OCI-M2 (cell line): ENCODE measurements around the gene KRT16.
"Not testable (repeated sequence)": the region's sequence is repeated elsewhere in the genome, so short reads cannot be mapped to it uniquely, and the experiment has no call there.

Experiments used
- DNase-seq: peaks from one replicate; lab custom pipeline; 2025; ENCODE audit not compliant: unreplicated experiment; lab: John Stamatoyannopoulos, UW

KRT16 gene

GRCh38 chr17:41617136-41617535 lies 4.6 kb upstream of the KRT16 start:
- DNase-seq = no peak

GRCh38 chr17:41616486-41616885 lies 3.9 kb upstream of the KRT16 start:
- DNase-seq = not testable (repeated sequence)

DNA sequence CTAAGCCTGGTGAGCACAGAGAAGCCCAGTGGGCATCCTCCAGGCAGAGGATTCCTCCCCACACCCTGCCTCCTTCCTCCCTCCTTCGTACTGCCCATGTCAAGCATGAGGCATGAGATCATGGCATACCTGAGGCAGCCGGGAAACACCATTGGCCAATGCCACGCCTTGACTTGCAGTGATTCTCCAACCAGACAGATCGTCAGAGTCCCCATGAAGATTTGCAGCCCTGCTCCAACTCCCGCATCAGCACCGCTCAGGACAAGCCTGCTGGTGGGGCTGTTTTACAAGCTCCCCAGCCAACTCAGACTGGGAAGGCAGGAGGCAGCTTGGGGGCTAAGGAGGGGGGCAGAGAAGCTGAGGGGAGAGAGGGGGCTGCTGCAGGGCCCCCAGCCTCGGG lies 2.9 kb upstream of the KRT16 start:
- no peak for DNase-seq

GRCh38 chr17:41614767-41615166 lies 2.2 kb upstream of the KRT16 start:
- not testable (repeated sequence) for DNase-seq

GRCh38 chr17:41614098-41614497 lies 1.5 kb upstream of the KRT16 start:
- no peak for DNase-seq

GRCh38 chr17:41613277-41614082 lies 913 bp upstream of the KRT16 start:
- no peak for DNase-seq

- DNase-seq = no peak
Measured at GRCh38 chr17:41610965-41611640, 1.5 kb downstream of the KRT16 start.

GRCh38 chr17:41610061-41610517 lies 2.5 kb downstream of the KRT16 start:
- DNase-seq = not testable (repeated sequence)

- DNase-seq = not testable (repeated sequence)
Measured at GRCh38 chr17:41606930-41607329, 5.6 kb downstream of the KRT16 start.

DNA sequence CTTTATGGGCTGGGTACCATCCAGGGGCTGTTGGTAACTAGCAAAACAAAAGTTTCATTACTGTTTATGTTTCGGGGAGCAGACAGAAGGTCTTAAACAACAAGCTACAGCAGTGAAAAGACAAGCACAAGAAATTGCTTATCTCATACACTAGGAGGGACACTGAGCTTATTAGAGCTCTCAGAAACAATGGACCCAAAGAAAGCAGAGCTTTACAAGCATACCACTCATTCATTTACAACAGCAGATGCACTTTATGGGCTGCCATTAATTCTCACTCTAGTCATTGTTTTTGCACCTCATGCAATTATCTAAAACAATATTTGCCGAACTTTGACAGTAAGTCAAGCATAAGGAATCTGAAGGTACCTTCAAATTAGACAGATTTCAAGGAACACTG lies 10.0 kb downstream of the KRT16 start:
- DNase-seq = no peak

- no peak for DNase-seq
Measured at GRCh38 chr17:41600318-41600717, 12.2 kb downstream of the KRT16 start.

GRCh38 chr17:41599680-41600079 lies 12.9 kb downstream of the KRT16 start:
- DNase-seq = no peak

- DNase-seq = no peak
Measured at GRCh38 chr17:41595585-41595984, 17.0 kb downstream of the KRT16 start.

DNA sequence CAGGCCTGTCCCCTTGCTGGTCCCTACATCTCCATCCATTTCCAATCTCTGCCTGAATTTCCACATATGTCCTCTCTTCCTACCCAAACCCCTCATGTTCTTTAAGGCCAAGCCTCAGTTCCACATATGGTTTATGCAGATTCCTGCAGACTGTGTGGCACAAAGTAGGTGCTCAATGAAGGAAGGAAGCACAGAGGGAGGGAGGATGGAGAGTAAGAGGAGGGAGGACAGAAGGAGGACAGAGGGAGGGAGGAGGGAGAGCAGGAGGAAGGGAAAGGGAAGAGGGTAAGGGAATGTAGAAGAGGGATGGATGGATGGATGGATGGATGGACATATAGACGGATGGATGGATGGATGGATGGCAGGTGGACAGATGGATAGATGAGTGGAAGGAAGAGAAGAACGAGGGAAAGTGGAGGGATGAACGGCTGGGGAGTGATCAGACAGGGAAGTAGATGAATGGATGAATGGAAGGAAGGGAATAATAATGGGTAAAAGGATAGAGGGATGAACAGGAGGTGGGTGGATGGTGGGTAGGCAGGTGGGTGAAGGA lies 18.1 kb downstream of the KRT16 start:
- DNase-seq = no peak

- no peak for DNase-seq
Measured at GRCh38 chr17:41593306-41593981, 19.1 kb downstream of the KRT16 start.

DNA sequence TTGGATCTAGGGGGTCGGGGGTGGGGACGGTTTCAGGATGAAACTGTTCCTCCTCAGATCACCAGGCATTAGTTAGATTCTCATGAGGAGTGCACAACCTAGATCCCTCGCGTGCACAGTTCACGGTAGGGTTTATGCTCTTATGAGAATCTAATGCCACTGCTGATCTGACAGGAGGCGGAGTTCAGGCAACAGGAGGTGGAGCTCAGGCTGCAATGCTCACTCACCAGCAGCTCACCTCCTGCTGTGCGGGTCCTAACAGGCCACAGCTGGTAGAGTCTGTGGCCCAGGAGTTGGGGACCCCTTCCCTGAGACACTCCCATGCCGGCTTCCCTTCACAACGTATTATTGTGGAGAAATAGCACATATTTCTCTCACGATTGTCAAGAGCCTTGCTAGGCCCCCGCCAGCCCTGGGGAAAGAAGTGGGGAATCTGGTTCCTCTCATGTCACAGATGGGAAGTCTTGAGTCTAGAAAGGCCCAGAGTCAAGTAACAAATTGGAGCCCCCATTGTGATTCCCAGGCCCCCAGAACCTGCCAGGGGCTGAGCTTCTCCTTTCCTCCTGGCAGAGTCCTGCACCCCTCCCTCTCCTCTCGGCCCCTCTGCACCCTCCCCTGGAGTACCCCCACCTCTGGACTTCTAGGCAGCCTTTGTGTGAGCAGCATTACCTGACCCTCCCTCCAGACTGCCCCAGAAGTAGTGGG lies 19.8 kb downstream of the KRT16 start:
- DNase-seq = no peak

DNA sequence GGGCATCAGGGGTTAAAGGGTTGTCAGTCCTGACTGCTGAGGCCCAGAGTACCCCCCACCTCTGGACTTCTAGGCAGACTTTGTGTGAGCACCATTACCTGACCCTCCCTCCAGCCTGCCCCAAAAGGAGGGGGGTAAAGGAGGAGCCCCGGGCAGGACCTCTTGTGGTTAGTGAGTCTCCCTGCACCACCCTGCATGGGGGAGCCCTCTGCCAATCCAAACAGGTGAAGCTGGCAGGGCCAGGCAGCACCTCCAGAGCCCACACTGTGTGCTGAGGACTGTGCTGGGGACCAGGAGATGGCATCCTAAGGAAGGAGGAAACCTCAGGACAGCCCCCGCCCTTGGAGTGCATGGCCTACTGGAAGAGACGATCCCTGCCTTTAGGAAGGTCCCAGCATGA lies 23.3 kb downstream of the KRT16 start:
- DNase-seq = no peak

DNA sequence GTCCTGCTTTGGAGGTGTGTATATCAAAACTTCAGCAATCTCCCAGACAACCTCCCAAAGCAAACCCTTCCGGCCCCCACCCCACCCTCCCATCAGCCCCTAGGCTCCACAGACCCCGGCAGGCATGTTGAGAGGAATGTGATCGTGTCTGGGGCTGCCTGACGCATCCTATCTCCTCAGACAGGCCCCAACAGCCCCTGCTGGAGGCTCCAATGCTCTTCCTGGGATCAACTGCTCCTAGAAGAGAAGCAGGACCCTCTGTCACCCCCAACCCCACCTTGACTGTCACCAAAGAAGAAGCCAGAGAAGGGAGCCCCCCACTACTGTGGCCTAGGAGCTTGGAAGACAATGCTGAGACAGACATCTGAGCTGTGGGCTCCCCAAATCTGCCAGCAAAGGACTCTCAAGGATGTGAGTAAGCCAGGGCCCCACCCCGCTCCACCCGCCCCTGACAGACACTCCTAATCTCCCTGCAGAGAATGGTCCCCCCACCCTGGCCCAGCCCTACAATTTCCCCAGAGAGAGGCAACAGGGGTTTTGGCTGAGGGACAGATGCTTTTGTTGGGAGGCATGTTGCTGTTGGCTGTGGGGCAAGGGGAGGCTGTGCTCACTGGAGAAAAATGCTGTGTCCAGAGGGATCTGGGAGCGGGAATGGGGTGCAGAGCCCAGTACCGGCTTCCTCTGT lies 24.3 kb downstream of the KRT16 start:
- DNase-seq = no peak

DNA sequence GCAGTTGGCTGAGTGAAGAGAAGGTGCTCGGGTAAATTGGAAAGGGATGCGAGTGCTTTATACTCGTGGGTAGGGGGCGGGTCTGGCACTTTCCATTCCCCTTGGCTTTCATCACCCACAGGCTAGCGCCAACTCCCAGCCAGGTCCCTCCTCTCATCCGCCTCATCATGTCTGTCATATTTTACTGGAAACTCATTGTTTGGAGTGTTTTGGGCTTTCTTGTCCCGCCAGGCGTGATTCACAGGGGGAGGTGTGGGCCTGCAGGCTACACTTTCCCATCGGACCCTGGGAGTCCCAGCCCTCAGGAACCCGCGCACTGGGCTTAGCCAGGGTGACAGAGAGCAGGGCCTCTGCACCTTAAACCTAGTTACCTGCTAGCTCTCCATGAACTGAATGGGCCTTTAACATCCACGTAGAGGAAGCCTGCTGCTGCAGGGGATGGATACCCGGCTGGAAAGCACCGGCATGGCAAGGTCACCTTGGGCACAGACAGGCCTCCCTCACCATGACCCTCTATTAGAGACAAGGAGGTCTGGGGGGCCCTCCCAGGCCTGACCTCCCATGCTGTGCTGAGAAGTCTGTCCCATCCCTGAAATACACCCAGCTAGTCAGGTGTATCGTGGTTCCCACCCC lies 25.6 kb downstream of the KRT16 start, which contains the start of gene KRT14:
KRT14 (minus strand) TSS at position 33 of the 633 bp plus-strand sequence. CDS start 61 bp downstream, outside the sequence.
- no peak for DNase-seq
